Measurements from ENCODE around the gene SLC14A1.

Gene SLC14A1

GRCh38 chr18:45760462-45761036, 36.6 kb downstream of the SLC14A1 start:
- Mint-ChIP-seq H3K9me3 (no peaks in the 10 kb centered on the region), H3K27ac (peak overlapping the region in 1 of 3 experiments; percentile 39), H3K4me1 (peaks cover 14% of the 10 kb centered on the region), H3K27me3 (ENCODE audit: low read depth) (peaks cover 10% of the 10 kb centered on the region), H3K36me3 (ENCODE audit: low read depth) (no peaks in the 10 kb centered on the region), H3K4me3 (no peak overlapping the region)
- TF ChIP-seq CTCF (IDR thresholded peaks at IDR 0.05; ENCODE audit: unreplicated experiment in 3 of 3) = no peak

GRCh38 chr18:45761512-45762114, 37.6 kb downstream of the SLC14A1 start:
- Mint-ChIP-seq H3K27ac (no peak overlapping the region), H3K9me3 (no peaks in the 10 kb centered on the region), H3K4me3 (no peak overlapping the region), H3K36me3 (ENCODE audit: low read depth) (no peaks in the 10 kb centered on the region), H3K27me3 (ENCODE audit: low read depth) (peaks cover 6% of the 10 kb centered on the region), H3K4me1 (peaks cover 7% of the 10 kb centered on the region)
- TF ChIP-seq CTCF (IDR thresholded peaks at IDR 0.05; ENCODE audit: unreplicated experiment in 3 of 3) = no peak

- H3K27ac Mint-ChIP-seq = no peak overlapping the region
- no peak overlapping the region for H3K4me3 Mint-ChIP-seq
- H3K27me3 Mint-ChIP-seq (ENCODE audit: low read depth) = peaks cover 6% of the 10 kb centered on the region
- TF ChIP-seq CTCF (IDR thresholded peaks at IDR 0.05; ENCODE audit: unreplicated experiment in 3 of 3) = no peak
- H3K4me1 Mint-ChIP-seq = peaks cover 7% of the 10 kb centered on the region
- no peaks in the 10 kb centered on the region for H3K9me3 Mint-ChIP-seq
- H3K36me3 Mint-ChIP-seq (ENCODE audit: low read depth) = no peaks in the 10 kb centered on the region
Measured at GRCh38 chr18:45764000-45764686, 40.2 kb downstream of the SLC14A1 start.

GRCh38 chr18:45765796-45766195, 41.8 kb downstream of the SLC14A1 start:
- no peak for TF ChIP-seq CTCF (IDR thresholded peaks at IDR 0.05; ENCODE audit: unreplicated experiment in 3 of 3)

GRCh38 chr18:45771587-45772480, 47.9 kb downstream of the SLC14A1 start:
- peaks cover 38% of the 10 kb centered on the region for H3K27me3 Mint-ChIP-seq (ENCODE audit: low read depth)
- H3K9me3 Mint-ChIP-seq = no peaks in the 10 kb centered on the region
- H3K27ac Mint-ChIP-seq = no peak overlapping the region
- TF ChIP-seq CTCF (IDR thresholded peaks at IDR 0.05; ENCODE audit: unreplicated experiment in 3 of 3) = no peak
- no peaks in the 10 kb centered on the region for H3K36me3 Mint-ChIP-seq (ENCODE audit: low read depth)
- peaks cover 15% of the 10 kb centered on the region for H3K4me1 Mint-ChIP-seq
- no peak overlapping the region for H3K4me3 Mint-ChIP-seq

More at GRCh38 chr18:45765796-45766195, 41.8 kb downstream of the SLC14A1 start:
- Mint-ChIP-seq H3K36me3 (ENCODE audit: low read depth) (no peaks in the 10 kb centered on the region), H3K27me3 (ENCODE audit: low read depth) (peaks cover 12% of the 10 kb centered on the region), H3K9me3 (no peaks in the 10 kb centered on the region), H3K4me1 (peaks cover 5% of the 10 kb centered on the region), H3K27ac (no peak overlapping the region), H3K4me3 (no peak overlapping the region)

Measured in nephron (organoid).